Measurements from ENCODE around the gene ALDH16A1. TPM values are rescaled to one million over a fixed set of nuclear protein-coding genes. Genes with fewer than 3 reads are reported as not detected.

The ALDH16A1 gene
- polyA plus RNA-seq, 1 donor (not counting 4 experiments of a cell fraction or from before 2014, with no cell fraction given), result 7.1 TPM

GRCh38 chr19:49474542-49474924 lies 21.5 kb downstream of the ALDH16A1 start:
- Histone ChIP-seq H4K20me1 (ENCODE audit: control insufficient read depth, extremely low read depth, insufficient read depth, low read length) (no peaks in the 10 kb centered on the region), H2AFZ (ENCODE audit: control insufficient read depth, low read length) (peak overlapping the region; percentile 81), H3K27ac (ENCODE audit: control insufficient read depth, insufficient read depth, low read length) (no peak overlapping the region), H3K4me2 (ENCODE audit: control insufficient read depth, extremely low read depth, insufficient read depth, low read depth, low read length) (peak overlapping the region; percentile 74), H3K9ac (ENCODE audit: control insufficient read depth, extremely low read depth, insufficient read depth, low read length) (peak overlapping the region; percentile 69), H3K9me1 (ENCODE audit: control insufficient read depth, extremely low read depth, insufficient read depth, low read length) (no peaks in the 10 kb centered on the region), H3K4me3 (ENCODE audit: control insufficient read depth in 2 of 3, extremely low read depth in 1 of 3, insufficient read depth in 2 of 3, low read depth in 1 of 3, low read length in 3 of 3) (peak overlapping the region; percentile 43 to 99 (median 66)), H3K79me2 (ENCODE audit: control insufficient read depth, insufficient read depth, low read length) (no peaks in the 10 kb centered on the region), H3K9me3 (ENCODE audit: control insufficient read depth, low read depth, low read length) (no peaks in the 10 kb centered on the region), H3K27me3 (ENCODE audit: control insufficient read depth, extremely low read depth, insufficient read depth, low read length) (peaks cover 4% of the 10 kb centered on the region), H3K4me1 (ENCODE audit: control insufficient read depth, extremely low read depth, insufficient read depth, low read length) (peaks cover 4% of the 10 kb centered on the region), H3K36me3 (ENCODE audit: control insufficient read depth in 2 of 2, extremely low read depth in 1 of 2, insufficient read depth in 2 of 2, low read length in 2 of 2) (no peaks in the 10 kb centered on the region)
- DNase-seq (ENCODE audit: low read depth, low spot score), result no peak
- FAIRE-seq, result no peak
- dilution Hi-C loops (cut with MboI; ENCODE audit: extremely low pct_ligation_motif_present, low sequenced_read_pairs), result no loop called here
- no peak for TF ChIP-seq EZH2 (IDR thresholded peaks at IDR 0.05; ENCODE audit: low read length)
- TF ChIP-seq CTCF (optimal IDR thresholded peaks at IDR 0.05 in 1 of 3, IDR thresholded peaks at IDR 0.05 in 1 of 3, conservative IDR thresholded peaks at IDR 0.05 in 1 of 3; ENCODE audit: extremely low read depth in 1 of 3, insufficient read depth in 2 of 3, low read length in 3 of 3), result no peak

GRCh38 chr19:49475191-49475917 lies 22.3 kb downstream of the ALDH16A1 start:
- Histone ChIP-seq H3K4me1 (ENCODE audit: control insufficient read depth, extremely low read depth, insufficient read depth, low read length) (peaks cover 4% of the 10 kb centered on the region), H3K4me2 (ENCODE audit: control insufficient read depth, extremely low read depth, insufficient read depth, low read depth, low read length) (no peak overlapping the region), H3K9me3 (ENCODE audit: control insufficient read depth, low read depth, low read length) (no peaks in the 10 kb centered on the region), H3K79me2 (ENCODE audit: control insufficient read depth, insufficient read depth, low read length) (no peaks in the 10 kb centered on the region), H3K9ac (ENCODE audit: control insufficient read depth, extremely low read depth, insufficient read depth, low read length) (no peak overlapping the region), H2AFZ (ENCODE audit: control insufficient read depth, low read length) (no peak overlapping the region), H3K4me3 (ENCODE audit: control insufficient read depth in 2 of 3, extremely low read depth in 1 of 3, insufficient read depth in 2 of 3, low read depth in 1 of 3, low read length in 3 of 3) (no peak overlapping the region), H4K20me1 (ENCODE audit: control insufficient read depth, extremely low read depth, insufficient read depth, low read length) (no peaks in the 10 kb centered on the region), H3K9me1 (ENCODE audit: control insufficient read depth, extremely low read depth, insufficient read depth, low read length) (no peaks in the 10 kb centered on the region), H3K27me3 (ENCODE audit: control insufficient read depth, extremely low read depth, insufficient read depth, low read length) (peaks cover 4% of the 10 kb centered on the region), H3K27ac (ENCODE audit: control insufficient read depth, insufficient read depth, low read length) (no peak overlapping the region), H3K36me3 (ENCODE audit: control insufficient read depth in 2 of 2, extremely low read depth in 1 of 2, insufficient read depth in 2 of 2, low read length in 2 of 2) (no peaks in the 10 kb centered on the region)
- no peak for TF ChIP-seq CTCF (optimal IDR thresholded peaks at IDR 0.05 in 1 of 3, IDR thresholded peaks at IDR 0.05 in 1 of 3, conservative IDR thresholded peaks at IDR 0.05 in 1 of 3; ENCODE audit: extremely low read depth in 1 of 3, insufficient read depth in 2 of 3, low read length in 3 of 3)
- TF ChIP-seq EZH2 (IDR thresholded peaks at IDR 0.05; ENCODE audit: low read length), result no peak
- dilution Hi-C loops (cut with MboI; ENCODE audit: extremely low pct_ligation_motif_present, low sequenced_read_pairs), result no loop called here
- no peak for FAIRE-seq
- no peak for DNase-seq (ENCODE audit: low read depth, low spot score)
